ENCODE measurements around the gene KRTAP12-2.

KRTAP12-2 gene, protein sequence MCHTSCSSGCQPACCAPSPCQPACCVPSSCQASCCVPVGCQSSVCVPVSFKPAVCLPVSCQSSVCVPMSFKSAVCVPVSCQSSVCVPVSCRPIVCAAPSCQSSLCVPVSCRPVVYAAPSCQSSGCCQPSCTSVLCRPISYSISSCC

DNA sequence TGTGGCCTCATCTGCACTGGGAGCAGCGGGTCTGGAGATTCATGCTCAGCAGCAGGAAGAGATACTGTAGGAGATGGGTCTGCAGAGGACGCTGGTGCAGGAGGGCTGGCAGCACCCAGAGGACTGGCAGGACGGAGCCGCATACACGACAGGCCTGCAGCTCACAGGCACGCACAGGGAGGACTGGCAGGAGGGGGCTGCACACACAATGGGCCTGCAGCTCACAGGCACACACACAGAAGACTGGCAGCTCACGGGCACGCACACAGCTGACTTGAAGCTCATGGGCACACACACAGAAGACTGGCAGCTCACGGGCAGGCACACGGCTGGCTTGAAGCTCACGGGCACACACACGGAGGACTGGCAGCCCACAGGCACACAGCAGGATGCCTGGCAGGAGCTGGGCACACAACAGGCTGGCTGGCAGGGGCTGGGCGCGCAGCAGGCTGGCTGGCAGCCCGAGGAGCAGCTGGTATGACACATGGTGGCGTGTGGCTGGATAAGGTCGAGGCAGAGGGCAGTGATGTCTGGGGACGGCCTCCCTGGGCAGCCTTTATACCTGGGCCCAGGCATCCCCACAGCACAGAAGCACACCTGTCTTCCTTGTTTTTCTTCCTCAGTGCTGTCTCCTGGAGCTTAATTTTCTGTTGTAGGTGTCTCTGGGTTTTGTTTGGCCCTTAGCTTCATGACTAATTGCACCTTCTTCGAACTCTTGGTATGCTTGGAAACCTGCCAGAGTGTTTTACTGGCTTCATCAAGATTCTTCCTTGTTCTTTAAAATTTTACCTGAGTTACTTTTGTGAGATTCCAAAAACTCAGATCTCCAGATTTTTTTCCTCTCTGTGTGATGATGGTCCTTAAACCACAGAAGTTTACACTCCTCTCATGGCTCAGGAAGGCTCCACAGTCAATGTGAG, at the start of gene KRTAP12-2:
KRTAP12-2 (minus strand) TSS at position 527 of the 920 bp plus-strand sequence; CDS start at position 486, 41 bp downstream.
- TF ChIP-seq, protein P1, sequence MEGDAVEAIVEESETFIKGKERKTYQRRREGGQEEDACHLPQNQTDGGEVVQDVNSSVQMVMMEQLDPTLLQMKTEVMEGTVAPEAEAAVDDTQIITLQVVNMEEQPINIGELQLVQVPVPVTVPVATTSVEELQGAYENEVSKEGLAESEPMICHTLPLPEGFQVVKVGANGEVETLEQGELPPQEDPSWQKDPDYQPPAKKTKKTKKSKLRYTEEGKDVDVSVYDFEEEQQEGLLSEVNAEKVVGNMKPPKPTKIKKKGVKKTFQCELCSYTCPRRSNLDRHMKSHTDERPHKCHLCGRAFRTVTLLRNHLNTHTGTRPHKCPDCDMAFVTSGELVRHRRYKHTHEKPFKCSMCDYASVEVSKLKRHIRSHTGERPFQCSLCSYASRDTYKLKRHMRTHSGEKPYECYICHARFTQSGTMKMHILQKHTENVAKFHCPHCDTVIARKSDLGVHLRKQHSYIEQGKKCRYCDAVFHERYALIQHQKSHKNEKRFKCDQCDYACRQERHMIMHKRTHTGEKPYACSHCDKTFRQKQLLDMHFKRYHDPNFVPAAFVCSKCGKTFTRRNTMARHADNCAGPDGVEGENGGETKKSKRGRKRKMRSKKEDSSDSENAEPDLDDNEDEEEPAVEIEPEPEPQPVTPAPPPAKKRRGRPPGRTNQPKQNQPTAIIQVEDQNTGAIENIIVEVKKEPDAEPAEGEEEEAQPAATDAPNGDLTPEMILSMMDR (IDR thresholded peaks at IDR 0.05; ENCODE audit: insufficient read depth, low read depth, low read length, missing control alignments) = no peak
- peak; percentile 3 for DNase-seq (ENCODE audit: low read depth)
- no peak within 1 kb of the TSS for H3K4me3 ChIP-seq (ENCODE audit: low read length)

DNA sequence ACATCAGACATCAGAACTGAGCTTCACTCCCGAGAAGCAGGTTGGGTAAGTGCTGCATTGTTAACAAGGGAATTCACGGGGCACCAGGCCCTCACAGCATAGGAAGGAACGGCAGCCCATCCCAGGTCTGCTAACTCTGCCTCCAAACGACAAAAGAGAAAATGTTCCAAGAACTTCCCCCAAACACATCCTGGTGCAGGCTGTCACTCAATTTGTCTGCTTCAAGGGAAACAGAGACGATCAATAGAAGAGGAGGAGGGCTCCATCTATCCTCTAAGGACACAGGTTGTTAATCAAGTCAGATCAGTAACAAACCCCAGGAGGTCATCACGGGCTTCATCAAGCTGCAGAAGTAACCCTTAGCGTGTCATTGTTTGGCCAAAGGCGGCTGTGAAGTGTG, 48.2 kb upstream of the KRTAP12-2 start:
- no peak overlapping the region for H3K4me3 ChIP-seq (ENCODE audit: low read length)
- TF ChIP-seq, protein P1 (IDR thresholded peaks at IDR 0.05; ENCODE audit: insufficient read depth, low read depth, low read length, missing control alignments) = no peak
- no peak for DNase-seq (ENCODE audit: low read depth)

DNA sequence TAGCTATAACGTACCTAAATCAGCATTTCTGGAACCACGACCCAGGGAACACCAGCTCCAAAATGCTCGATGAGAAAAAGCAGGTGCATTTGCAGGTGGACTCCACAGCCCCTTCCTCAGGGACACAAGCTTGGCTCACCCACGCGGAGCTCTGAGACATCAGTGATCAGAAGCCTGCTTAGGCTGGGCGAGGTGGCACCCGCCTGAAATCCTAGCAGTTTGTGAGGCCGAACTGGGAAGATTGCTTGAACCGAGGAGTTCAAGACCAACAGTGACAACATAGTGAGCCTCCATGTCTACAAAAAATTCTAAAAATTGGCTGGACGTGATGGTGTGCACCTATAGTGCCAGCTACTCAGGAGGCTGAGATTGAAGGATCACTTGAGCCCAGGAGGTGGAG, 47.1 kb upstream of the KRTAP12-2 start:
- no peak for DNase-seq (ENCODE audit: low read depth)
- TF ChIP-seq, protein P1 (IDR thresholded peaks at IDR 0.05; ENCODE audit: insufficient read depth, low read depth, low read length, missing control alignments) = no peak
- no peak overlapping the region for H3K4me3 ChIP-seq (ENCODE audit: low read length)

DNA sequence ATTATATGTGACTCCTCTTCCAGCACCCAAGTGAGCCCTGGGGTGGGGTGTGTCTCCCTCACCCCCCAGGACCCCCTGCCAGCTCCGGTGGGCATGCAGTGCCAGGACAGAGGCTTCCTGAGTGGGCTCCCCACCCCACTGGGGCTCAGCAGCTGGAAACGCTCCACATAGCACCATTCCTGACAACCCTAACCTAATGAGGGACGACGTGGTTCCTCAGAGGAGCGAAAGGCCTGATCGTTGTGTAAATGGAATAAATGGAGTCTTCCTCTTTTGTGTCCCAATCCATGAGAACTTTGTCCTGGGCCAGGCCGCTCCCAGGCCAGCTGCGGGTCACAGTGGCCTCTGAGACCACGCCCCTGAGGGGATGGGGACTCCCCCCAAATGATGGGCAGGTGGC, 46.4 kb upstream of the KRTAP12-2 start:
- TF ChIP-seq, protein P1 (IDR thresholded peaks at IDR 0.05; ENCODE audit: insufficient read depth, low read depth, low read length, missing control alignments) = no peak
- DNase-seq (ENCODE audit: low read depth) = no peak
- H3K4me3 ChIP-seq (ENCODE audit: low read length) = no peak overlapping the region

DNA sequence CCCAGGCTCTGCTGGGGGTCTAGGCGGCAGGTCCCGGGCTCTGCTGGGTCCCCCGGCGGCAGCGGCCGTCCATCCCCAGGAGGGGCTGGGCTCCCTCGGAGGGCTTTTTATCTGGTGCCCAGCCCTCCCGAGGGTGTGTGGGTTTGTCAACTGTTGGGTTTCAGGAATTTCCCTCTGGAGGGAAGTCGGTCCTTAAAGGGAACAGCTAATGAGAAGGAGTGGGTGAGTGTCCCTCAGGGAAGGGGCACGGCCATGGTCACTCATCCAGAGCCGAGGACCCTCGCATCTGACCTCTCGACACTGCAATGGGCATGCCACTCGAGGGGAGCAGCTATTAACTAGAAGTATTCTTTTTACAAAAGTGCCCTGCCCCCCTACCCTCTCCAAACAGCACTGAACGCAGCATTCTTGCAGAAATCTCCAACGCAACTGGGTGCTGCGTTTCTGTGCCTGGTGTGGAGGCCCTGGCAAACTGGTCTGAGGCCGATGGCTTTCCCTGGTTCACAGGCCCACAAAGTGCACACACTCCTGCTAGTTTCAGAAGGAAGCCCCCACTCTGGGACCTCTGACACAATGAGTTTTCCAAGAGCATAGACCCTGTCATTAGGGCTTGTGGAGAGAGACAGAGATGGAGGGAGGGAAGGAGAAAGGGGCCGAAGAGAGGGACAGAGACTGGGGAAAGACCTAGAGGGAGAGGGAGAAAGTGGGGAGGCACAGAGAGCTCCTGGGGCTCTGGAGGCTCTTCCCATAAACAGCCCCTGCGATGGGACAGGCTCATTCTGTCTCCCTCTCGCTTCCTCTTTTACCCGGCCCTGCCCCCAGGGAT, 45.7 kb upstream of the KRTAP12-2 start:
- TF ChIP-seq, protein P1 (IDR thresholded peaks at IDR 0.05; ENCODE audit: insufficient read depth, low read depth, low read length, missing control alignments) = no peak

DNA sequence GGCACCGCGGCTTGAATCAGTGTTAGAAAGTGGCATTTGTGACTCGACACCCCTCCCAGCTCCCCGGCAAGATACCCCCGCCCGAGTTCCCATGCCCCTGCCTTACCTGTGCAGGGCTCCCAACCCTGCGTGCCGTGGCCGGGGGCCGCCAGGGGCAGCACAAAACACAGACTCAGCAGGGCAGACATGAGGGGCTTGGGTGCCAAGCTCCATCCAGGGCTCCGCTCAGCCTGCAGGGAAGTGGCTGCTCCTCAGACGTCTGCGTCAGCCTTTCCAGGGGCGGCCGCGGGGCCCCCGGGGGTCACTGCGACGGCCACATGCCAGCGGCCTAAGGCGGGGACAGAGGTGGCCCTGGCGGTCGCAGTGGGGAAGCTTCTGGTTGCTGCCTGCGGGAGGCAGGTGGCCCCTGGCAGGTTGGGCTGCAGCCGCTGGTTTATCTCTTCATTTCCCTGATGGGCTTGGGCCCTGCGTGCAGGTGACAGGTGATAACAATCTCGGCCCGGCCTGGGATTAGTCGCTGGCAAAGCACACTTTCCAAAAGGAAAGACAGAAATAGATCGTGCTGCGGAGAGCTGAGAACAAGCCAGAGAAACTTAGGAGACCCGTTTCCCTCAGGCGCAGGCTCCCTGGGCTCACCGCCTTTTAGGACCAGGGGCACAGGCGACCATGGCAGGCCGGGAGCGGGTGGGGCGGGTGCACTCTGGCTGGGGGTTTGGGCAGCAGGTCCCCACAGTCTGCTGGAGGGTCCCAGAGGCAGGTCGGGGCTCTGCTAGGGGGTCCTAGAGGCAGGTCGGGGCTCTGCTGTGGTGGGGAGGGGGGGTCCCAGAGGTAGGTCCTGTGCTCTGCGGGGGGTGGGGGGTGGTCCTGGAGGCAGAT, 44.8 kb upstream of the KRTAP12-2 start, which contains the start of gene TSPEAR:
TSPEAR (minus strand) TSS at position 246 of the 876 bp plus-strand sequence; CDS start at position 188, 58 bp downstream.
- DNase-seq (ENCODE audit: low read depth) = no peak
- TF ChIP-seq, protein P1 (IDR thresholded peaks at IDR 0.05; ENCODE audit: insufficient read depth, low read depth, low read length, missing control alignments) = no peak
- H3K4me3 ChIP-seq (ENCODE audit: low read length) = no peak within 1 kb of the TSS

More for the DNA sequence above, 45.7 kb upstream of the KRTAP12-2 start:
- H3K4me3 ChIP-seq (ENCODE audit: low read length) = no peak overlapping the region
- no peak for DNase-seq (ENCODE audit: low read depth)
